Activated naive CD8-positive, alpha-beta T cell treated with anti-CD3 and anti-CD28 coated beads, Interleukin-2, amount 50 U/mL, for 16 hours (primary cell): ENCODE measurements around the gene CLEC11A.
A peak's percentile ranks its signal among the peaks of the same experiment; 100 is the strongest.

Source experiments
- DNase-seq: peaks from one replicate; pipeline ENCODE4 v3.0.0-alpha.2; 2020; ENCODE audit warnings: low read depth, low spot score

CLEC11A gene, protein sequence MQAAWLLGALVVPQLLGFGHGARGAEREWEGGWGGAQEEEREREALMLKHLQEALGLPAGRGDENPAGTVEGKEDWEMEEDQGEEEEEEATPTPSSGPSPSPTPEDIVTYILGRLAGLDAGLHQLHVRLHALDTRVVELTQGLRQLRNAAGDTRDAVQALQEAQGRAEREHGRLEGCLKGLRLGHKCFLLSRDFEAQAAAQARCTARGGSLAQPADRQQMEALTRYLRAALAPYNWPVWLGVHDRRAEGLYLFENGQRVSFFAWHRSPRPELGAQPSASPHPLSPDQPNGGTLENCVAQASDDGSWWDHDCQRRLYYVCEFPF

DNA sequence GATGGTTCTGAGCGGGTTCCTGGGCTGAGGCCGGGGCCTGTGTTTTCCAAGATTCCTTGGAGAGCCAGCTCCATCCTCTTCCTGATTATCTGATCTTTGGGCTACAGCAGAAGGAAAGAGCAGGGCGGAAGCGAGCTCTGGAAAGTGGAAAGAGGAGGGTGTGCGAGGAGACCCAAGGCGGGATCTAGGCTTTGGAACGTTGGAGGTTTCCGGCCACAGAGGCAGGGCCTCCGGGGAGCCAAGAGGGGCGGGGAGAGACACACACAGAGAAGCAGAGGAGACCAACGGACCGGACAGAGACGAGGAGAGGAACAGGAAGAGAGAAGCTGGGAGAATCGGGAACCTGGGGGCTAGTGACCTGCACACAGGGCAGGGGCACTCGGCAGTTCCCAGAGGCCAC, at the start of gene CLEC11A:
Gene CLEC11A (plus strand): TSS at position 296 of the 400 bp plus-strand sequence. CDS start 162 bp downstream, outside the sequence.
- DNase-seq, result no peak

DNA sequence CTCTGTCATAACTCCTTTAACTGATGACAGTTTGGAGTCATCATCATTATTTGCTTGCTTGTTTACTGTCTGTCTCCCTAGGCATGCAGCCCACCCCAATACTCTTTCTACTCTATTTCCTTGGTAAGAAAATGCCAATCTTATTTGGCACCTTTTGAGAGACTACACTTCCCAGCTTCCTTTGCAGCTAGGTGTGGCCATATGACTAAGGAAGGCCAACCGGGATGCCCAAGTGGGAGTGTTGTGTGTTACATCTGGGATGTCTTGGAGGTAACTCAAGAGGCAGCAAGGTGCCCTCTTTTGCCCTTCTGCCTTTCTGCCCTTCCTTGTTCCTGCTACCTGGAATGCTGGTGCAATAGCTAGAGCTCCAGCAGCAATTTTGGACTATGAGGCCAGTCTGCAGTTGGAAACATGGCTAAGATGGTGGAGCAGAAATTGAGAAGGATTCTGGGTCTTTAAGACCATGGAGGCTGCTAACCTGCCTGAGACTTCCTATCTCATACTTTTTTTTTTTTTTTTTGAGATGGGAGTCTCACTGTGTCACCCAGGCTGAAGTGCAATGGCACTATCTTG, 46.5 kb upstream of the CLEC11A start:
- DNase-seq, result no peak

DNA sequence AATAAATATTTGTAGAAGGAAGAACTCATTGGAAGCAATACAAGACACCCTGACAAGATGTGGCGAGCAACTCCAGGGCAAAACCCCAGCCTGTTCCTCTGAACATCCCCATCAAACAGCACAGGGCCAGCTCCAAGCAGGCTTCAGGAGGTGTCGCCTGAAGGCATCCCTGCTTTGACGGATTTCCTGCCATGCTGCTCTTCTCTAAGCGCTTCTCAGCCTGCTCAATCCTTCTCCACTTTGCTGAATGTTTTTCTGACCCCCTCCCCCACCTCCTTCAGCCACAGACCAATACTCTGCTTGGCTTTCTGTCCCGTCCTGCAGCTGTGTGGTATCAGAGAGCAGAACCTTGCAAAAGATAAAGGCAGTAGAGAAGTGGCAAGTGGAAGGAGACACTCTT, 45.5 kb upstream of the CLEC11A start:
- DNase-seq, result no peak

DNA sequence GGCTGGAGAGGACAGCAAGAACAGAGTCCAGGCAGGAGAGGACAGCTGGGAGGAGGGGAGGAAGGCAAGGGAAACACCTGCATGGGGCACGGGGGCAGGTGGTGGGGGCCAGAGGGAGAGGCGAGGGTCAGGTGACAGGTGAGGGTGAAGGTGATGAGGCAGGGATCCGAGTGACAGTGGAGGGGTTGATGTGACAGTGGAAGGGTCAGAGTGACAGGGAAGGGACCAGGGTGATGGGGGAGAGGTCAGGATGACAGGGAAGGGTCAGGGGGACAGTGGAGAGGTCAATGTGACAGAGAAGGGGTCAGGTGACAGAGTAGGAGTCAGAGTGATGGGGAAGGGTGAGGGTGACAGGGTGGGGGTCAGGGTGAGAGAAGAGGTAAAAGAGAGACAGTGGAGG, 44.8 kb upstream of the CLEC11A start:
- DNase-seq, result no peak

DNA sequence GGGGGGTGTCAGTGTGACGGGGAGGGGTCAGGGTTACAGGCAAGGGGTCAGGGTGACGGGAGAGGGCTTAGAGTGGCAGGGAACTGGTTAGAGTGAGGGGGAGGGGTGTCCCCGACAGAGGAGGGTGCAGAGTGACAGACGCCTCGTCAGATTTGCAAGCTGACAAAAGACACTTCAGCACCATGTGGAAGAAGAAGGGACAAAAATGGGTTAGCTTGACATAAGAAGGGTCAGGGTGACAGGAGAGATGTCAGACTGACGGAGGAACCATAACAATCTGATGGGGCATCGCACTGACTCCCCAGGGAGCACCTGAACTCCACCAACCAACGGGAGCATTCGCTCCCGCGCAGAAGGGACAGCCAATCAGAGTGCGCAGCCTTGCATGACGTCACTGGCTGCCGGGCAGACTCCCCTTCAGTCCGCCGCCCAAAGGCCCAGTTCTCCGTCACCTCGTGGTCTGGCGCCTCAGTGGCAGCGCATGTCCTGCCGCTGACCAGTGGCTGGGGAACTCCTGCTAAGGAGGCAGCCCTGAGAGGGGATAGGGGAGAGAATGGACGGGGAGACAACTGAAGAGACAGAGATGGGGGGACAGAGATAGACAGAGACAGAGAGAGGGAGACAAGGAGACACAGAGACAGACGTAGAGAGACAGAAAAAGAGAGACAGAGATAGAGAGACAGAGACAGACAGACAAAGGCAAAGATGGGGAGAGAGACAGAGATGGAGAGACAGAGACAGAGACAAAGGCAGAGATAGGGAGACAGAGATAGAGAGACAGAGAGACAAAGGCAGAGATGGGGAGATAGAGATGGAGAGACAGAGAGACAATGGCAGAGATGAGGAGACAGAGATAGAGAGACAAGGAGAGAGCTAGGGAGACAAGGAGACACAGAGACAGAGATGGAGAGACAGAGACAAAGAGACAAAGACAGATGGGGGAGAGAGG, 43.7 kb upstream of the CLEC11A start:
- DNase-seq, result peak; percentile 46

DNA sequence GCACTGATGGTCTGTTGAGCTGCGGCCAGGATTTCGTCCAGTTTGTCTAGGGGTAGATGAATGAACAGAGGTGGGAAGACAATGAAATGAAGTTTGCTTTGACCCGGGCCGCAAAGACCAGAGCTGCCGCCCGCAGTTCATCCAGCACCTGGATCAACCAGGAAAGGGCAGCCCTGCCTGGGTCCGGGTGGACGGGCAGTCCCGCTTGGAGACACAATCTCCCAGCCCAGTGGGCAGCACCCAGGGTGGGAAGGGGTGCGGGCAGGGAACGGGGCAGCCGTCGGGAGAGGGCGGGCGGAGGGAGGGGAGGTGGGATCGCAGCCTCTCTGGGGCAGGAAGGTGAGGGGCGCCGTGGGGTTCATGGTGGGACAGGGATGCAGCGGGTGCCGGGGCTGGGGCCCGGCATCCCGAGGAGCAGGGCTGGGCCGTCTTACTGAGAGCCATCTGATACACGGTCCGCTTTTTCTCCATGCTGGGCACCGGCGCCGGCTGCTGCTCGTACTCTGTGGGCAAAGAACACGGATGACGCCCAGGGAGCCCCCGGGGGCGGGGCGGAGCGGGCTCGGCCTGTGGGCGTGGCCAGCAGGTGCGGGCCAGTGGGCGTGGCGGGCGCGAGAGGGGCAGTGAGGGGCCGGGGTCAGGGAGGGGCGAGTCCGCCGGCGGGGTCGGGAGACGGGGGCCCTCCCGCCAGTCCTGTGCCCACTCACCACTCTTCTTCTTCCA, 36.7 kb upstream of the CLEC11A start:
- no peak for DNase-seq

DNA sequence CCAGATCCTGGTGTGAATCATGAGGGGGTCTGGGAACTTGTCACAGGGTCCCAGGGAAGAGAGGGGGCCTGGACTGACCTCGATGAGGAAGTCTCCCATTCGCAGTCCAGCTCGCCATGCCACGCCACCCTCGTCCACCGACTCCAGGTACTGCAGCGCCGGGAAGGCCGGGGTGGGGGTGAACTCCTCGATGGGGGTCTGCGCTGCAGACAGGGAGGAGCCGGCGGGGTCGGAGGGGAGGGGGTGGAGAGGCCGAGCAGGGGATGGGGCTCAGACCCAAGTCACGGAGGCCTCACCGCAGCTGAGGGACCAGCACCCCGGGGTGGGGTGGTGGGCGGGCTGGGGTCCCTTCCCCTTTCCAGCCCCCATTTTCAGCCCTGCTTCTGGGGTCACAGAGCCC, 34.4 kb upstream of the CLEC11A start:
- no peak for DNase-seq

DNA sequence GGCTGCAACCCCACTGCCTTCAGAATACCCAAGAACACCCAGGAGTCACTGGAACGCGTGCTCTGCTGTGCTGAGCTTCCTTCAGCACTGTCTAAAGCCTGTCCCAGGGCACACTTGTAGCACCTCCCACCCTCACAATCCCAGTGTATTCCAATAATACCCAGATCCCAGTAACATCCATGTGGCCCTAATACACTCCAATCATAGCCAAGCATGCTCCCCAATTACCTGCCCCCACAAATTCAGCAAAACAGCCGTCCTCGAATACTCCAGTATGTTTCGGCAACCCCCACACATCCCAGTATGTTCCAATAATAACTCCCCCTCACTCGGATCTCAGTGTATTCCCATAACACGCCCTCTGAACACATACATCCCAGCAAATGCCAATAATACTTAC, 32.7 kb upstream of the CLEC11A start:
- no peak for DNase-seq

DNA sequence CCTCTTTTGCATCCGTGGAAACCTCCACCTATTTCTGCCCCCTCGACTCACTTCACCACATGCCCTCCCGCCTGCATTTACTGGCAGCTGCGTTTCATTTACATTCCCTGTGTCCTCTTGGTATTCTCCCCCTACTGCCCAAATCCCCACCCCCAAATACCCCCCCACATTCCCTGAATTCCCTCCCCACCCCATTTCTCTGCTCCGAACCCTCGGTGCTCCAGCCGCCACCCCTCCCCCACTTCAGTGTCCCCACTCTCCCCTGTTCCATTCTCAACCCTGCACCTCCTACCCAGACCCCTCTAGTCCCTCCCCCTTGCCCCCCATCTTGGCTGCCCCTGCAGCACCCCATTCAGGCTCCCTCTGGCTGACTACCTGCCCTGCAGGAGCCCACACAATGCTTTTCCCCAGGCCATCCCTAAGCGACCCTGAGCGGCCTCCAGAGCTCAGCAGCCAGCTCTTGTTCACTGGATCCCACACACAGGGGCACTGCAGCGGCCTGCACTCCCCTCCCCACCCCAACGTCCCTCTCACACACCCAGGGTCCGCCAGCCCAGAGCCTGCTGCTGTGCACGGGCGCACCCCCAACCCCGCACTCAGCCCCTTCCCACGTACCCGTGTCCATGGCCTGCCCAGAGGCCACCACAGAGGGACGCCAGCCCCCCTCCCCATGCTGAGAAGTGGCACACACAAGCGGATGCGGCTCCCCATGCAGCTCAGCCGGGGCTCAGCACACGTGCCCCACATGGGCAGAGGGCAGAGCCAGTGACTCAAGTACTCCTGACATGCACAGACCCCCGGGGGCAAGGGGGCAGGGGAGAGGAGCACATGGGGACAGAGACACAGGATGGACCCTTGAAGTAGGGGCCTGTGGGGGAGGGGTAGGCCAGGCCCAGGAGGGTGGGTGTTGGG, 29.8 kb upstream of the CLEC11A start:
- DNase-seq, result no peak

DNA sequence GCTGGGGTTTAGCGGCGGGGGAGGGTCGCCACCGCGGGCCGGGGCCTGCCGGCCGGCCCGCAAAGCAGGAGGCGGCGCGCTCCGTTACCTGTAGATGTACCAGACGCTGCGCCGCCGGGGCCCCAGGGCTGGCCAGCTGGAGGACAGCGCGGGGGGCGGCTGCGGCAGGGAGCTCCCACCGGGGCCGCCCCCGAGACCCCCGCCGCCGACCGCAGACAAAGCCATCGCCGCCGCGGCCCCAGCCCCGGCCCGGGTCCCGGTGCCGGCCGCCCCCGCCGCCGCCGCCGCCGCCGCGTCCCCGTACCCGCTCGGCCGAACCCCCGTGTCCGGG, 28.4 kb upstream of the CLEC11A start:
- DNase-seq, result no peak

DNA sequence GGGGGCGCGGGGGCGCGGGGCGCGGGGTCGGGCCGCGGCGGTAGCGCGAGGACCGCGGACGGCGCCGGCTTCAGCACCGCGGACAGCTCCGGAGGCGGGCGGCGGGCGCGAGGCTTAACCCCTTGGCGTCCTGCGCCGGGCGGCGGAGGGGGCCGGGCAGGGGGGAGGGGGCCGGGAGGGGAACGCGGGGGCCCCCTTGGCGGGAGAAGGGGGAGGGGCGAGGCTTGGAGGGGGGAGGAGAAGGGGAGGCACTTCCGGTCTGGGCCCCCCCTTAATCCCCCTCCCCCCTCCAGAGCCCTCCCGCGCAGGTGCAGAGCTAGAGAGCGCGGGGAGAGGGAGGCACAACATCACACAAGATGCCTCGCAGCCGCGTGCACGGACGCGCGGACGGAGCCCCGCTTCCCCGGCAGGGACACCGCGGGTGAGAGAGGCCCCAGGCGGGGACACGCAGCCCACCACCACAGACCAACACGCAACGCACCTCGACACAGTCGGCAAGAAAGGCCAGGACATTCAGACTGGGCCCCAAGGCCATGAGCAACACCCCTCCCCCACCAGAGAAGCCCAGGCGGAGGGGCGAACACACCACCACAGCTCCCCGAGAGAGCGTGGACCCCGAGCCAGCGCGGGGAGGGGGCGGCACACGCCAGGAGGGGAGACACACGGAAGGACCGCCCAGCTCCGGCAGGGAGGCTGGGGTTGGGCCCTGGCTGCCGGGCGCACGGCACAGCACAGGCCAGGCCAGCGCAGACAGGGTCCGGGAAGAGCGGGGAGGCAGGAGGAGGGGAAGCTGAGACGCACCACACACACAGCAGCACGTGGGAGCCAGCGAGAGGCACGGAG, 27.7 kb upstream of the CLEC11A start:
- no peak for DNase-seq

DNA sequence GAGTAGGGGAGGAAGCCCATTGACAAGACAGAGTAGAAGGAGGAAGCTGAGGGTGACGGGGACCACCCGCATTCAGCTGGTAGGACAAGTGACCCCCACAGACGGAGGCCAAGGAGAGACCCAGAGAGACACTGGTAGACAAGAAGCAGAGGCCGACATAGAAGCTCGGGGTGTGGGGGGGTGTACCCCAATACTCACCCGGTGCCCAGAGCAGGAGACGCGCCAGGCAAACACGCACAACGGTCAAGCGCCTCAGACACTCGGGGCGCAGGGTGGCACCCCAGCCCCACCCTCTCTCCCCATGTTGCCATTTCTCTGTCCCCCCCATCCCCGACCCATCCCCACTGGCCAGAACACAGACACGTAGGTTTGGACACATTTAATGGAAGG, 27.1 kb upstream of the CLEC11A start:
- no peak for DNase-seq

DNA sequence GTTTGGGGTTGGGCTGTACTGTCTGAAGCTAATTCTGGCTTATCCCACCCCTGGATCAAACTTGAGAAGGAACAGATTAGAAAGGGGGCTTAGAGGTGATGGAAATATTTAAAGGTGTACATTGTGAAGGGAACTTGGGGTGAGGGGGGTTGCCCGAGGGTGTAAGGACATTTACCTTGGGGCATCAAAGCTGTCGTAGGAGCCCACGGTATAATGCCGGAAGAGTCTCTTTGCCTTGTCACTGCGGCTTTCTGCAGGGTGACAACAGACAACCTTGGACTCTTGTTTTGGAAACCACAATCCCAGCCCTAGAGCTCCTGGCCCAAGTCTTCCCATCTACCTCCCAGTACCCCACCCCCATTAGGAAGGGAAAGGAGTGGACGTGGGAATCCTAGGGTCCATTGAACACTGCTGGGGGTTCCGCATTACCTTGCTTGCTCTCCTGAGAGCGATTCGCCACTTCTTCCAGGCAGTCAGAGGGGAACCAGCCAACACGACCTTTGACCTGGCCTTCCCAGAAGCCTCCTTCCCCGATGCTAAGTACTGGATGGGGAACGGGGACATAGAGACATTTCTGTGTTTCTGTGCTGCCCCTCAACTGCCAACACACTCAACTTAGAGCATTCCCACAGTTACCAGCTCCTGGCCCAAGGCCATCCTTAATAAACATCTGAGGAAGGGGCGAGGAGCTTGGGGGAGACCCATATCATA, 25.6 kb upstream of the CLEC11A start:
- DNase-seq, result no peak

DNA sequence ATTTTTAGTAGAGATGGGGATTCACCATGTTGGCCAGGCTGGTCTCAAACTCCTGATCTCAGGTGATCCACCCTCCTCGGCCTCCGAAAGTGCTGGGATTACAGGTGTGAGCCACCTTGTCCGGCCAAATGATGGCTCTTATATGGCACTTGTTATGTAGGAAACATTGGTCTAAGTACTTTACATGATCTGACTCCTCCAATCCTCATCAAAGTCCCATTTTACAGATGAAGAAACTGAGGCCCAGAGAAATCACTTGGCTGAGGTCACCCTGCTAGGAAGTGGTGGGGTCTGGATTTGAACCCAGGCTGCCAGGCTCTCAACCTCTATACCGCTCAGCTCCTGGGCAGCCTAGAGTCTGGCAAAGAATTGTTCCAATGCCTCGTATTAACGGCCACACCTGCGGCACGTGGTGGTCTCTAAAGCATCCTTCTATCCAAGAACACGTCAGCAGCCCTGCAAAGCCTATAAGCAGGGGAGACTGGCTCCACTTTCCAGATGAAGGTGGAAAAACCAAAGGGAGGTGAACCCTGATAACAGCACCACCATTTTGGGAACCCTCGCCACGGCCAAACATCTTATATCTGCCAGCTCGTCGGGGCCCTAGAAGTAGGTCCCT, 21.7 kb upstream of the CLEC11A start:
- DNase-seq, result no peak

DNA sequence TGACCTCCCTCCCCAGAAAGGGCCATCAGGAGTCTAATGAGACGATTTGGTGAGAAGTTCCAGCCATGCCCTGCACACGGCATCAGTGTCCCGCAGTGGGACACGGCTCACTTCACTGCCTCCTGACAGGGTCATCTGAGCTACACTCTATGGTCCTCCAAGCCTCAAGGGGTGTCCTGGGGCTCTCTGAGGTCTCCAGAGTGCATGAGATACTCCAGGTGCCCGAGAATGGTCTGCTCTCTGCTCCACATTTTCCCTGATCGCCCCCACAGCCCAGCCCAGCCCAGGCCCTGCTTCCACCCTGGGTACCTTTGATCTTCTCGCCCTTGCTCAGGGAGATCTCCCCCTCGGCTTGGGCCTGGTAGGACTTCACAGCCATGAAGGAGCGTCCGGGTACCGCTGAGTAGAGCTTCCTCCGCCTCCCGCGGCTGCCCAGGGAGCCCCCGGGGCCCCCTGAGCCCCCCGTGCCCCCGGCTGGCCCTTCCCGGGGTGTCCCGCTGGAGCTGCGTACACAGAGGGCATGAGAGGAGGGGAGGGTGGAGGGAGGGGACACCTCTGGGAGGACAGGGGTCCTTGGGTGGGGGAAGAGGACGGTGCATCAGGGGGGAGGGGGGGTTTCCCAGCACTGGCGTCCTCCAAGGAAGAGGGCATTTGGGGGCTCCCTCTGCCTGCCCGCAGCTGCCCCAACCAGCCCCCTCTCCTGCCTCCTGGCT, 20.9 kb upstream of the CLEC11A start:
- DNase-seq, result no peak

DNA sequence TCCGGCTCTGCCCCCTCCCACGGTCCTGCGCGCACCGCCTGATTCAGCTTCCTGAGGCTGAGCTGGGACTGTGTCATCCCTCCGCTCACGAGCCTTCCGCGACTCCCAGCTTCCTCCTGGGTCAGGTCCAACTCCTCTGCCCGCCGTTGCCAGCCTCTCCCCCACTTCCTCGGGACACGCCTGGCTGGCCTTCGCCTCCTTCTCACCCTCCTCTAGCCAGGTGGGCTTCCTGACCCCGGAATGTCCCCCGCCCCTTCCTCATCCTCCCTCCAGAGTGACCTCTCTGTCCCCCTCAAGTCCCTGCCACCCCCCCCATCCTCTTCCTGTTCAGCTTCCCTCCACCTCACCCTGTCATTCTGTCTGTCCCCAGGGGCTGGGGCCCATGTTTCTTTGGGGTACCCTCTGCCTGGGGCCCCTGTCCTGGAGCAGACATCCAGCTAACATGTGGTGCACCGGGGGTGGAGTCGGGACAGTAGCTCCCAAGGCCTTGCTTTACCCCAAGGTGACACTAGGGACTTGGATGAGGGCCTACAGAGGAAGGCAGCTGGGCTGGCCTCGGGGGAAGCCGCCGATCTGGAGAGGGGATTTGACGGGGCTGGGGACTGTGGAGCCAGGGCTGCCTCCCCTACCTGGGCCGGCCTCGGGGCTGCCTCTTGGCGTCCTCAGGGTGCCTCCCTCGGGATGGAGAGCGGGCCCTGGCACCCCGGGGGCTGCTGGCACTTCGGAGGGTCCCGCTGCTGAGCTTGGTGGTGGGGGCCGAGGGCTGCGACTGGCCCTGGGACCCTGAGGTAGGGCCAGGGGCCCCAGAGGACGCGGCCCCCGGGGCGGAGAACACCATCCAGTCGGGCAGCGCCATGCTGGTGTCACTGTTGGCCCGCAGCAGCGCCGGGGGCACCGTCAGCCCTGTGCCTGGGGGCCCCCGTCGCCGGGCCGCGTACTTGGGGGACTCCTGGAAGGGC, 20.0 kb upstream of the CLEC11A start:
- DNase-seq, result no peak
